ENCODE data around the gene FCRL1.

The FCRL1 gene

DNA sequence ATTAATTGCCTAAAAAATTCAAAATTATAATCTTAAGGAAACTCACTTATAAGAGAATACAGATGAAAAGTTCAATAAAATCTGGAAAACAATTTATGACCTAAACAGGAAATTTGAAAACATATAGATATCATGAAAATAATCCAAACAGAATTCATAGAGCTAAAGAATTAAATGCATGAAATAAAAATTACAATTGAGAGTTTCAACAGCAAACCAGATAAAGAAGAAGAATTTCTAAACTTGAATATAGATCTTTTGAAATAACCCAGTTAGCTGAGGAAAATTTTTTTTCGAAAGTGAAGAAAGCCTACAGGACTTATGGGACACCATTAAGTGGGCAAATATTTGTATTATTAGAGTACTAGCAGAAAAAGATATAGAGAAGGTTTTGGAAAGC lies 6.7 kb downstream of the FCRL1 start:
- DNase-seq = no peak
- intact Hi-C loops (cut with DNase I) = no loop called here

DNA sequence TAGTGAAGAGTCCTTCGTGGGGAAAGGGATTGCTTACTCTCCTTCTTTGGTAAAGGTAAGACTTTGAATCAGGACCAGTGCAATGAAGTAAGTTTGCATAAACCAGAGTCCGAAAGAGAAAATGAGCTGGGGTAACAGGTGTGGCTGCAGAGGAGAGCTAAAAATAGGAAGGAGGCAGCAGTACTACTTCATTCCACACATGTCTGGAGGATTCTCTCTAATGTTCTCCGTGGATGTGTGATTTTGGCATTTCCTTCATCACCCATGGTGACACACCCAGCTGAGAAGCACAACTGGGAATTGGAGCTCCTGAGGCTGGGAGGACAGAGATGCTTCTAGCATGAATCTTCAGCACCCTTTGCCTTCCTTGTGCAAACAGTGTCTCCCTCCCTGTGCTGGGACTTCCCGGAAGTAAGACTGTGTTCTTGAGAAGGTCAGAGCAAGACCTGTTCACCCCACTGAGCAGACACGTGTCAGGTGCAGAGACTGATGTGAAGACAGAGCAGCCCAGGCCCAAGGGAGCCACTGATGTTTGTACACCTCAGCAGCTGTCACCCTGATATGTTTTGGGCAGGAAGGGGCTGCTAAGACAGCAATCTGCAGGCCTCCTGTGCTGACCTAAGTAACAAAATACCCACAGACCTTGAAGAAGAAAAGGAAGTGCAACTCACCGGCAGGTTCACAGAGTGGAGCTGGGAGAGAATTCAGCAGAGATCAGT lies 13.3 kb downstream of the FCRL1 start:
- intact Hi-C loops (cut with DNase I) = no loop called here
- DNase-seq = peak in 1 of 42 donors; percentile 20

DNA sequence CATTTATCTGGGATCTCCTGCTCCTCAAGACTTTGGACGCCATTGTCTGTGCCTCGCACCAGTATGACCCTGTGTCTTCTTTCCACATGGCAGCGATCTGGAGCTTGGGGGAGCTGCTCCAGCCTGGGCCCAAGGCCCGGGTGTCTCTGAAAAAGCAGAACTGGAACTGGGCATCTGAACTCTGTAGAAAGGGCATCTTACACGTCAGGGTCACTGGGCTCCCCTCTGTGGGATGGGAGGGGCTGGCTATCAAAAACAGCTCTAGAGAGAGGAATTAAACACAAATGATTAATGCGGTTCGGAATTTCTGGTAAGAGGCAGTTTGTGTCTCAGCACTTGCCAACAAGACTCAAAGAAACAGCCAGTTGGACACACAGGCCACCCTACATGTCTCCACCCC lies 16.1 kb downstream of the FCRL1 start:
- DNase-seq = peak in 9 of 42 donors; percentile 3 to 25 (median 9)

DNA sequence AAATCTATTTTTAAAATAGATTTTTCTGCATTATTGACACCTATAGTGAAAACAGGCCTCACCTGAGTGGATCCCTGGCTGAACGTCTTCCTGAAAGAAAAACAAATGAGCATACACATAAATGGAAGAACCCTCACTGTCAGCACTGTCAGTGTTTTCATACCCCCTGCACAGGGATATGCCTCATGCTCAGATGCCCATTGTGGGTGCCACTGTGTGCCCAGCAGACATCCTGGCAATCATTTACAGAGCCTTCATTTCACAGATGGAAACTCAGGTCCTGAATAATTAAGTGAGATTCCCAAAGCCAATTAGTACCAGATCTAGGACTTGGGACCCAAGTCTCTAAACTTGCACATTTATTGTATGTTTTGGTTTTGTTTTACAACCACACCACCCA lies 19.9 kb downstream of the FCRL1 start:
- DNase-seq = no peak
- intact Hi-C loops (cut with DNase I) = no loop called here

More for the DNA sequence above, 16.1 kb downstream of the FCRL1 start:
- intact Hi-C loops (cut with DNase I) = no loop called here

DNA sequence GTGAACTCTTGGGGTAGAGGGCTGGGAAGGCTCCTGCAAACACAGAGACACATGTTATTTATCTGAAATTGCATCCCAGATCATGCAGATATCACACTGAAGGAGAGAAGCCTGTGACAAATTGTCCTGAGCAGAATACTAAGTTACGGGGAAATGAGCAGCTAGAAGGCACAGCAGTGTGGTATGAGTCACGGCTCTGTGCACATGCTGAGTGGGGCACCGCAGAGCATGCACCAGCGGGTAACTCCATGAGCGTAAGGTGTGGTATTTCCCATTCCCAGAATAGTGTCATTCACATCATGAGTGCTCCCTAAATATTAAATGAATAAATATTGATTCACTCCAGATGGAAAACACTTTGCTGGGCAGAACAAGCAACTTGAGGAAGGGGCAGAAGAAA lies 21.7 kb downstream of the FCRL1 start:
- intact Hi-C loops (cut with DNase I) = no loop called here

DNA sequence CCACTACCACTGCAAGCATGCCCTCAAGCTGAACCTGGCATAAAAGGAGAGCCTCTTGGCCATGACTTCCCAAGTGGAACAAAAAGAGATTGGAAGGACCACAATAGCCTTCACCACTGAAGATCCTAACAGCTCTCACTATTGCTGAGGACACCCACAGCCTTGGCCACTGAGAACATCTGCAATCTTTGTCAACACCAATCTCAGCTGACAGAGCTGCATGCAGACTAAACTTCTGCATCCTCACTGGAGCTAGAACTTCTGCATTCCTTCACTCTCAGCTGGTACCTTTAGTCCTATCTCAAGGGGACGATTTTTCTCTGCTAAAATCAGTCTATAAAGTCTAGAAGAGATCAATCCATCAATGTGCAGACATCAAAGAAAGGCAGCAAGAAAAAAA lies 34.7 kb downstream of the FCRL1 start:
- no peak for DNase-seq
- intact Hi-C loops (cut with DNase I) = no loop called here

More for the DNA sequence above, 21.7 kb downstream of the FCRL1 start:
- no peak for DNase-seq

DNA sequence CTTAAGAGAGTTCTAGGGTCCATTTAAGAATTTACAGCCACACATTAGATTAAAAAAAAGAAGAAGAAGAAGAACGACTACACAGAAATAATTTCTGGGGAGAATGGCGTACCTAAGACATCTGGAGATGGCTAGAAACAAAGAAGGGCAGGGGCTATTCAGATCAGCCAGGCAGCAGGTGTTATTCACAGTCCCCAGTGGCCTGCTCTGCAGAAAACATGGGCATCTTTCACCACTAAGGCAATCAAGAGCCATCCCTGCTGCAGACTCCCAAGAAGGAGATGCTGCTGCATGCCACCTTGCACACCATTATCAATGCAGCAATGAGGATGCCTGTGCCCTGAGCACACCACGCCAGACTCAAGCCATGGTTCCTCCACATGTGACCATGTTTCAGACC lies 35.1 kb downstream of the FCRL1 start:
- no peak for DNase-seq
- intact Hi-C loops (cut with DNase I) = no loop called here

DNA sequence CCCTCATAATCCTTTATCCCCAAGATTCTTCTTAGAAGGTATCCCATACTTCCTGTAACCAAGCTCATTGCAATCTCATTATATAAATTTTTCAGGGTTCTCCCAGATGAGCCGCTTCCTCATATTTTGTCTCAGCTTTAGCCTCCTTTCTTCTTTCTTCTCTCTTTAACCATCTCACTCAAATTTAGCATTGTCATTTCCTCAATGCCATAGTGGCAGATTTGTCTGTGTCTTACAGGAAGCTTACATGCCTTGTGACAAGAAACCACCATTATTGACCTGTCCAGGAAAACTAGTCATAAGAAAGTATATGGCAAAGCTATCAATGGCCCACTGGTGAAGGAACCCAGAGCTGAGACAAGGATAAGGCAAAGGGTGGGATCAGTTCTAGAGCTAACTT lies 37.0 kb downstream of the FCRL1 start:
- intact Hi-C loops (cut with DNase I) = no loop called here
- no peak for DNase-seq

DNA sequence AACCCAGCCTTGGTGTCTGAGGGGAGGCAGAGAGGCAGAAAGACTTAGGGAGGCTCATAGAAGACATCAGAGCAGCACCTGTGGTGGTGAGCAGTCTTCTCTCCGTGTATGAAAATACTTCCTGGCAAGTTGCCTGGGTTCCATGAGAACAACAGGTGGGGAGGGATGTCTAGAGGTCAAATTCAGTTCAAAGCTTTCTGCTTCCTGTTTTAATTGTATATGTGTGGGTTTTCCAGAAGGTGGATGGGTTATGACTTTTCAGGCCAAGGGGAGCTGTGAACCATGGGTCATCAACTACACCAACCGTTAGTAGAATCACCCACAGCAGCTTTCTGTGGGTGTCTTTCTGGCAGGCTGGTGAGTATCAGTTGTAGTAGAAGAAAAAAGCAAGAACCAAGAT lies 38.9 kb downstream of the FCRL1 start:
- intact Hi-C loops (cut with DNase I) = no loop called here
- no peak for DNase-seq

DNA sequence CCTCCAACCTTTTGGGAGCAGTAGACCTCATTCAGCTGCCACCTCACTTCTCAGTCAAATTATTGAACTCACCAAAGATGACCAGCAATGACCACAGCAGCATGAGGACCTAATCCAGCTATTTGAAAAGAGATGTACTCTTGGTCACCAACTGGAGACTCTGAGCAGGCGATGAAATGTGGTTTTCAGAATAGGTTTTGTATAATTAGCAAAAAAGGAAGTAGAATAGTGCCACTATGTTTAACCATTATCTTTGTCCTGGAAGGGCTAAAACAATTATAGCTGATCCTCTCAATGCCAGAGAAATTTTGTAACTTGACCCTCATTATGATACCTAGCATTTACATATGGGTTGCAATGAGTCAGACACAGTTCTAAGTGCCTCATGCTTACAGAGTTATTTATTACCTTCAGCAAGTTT lies 42.9 kb downstream of the FCRL1 start, which contains the start of gene FCRL2:
Gene FCRL2, minus strand, starts transcription at position 162 of the 421 bp plus-strand sequence. Its CDS starts 59 bp downstream, at position 103.
- no peak for DNase-seq
- intact Hi-C loops (cut with DNase I) = no loop called here

DNA sequence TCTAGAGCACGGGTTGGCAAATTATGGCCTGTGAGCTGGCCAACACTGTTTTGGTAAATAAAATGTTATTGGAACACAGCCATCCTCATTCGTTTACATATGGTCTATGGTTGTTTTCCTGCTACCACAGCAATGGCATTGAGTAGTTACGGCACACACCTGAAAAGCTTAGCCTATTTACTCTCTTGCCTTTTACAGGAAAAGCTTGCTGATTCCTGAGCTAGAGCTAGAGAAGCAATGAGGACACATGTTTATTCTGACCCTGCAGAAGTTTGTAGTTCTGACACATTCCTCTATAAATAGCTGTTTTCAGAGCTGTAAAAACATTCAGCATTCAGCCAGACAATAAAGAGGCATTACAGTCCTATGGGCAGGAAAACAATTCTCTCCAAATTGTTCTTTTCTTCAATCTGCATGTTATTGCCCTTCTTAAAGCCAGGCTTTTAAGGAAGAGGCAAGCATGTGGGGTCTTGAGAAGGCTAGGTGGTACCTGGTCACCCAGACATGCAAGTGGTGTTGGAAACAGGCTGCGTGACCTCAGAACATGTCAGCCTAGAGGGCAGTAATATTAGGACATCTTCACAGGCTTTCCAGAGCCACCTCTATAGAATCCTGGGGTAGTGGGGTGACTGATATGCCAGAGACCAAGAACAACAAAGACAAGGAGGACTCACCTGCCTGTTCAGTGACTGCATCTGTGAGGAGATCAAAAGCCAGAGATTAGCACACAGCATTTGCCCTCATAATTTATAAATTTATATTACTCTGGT lies 44.6 kb downstream of the FCRL1 start:
- DNase-seq = no peak
- intact Hi-C loops (cut with DNase I) = no loop called here

DNA sequence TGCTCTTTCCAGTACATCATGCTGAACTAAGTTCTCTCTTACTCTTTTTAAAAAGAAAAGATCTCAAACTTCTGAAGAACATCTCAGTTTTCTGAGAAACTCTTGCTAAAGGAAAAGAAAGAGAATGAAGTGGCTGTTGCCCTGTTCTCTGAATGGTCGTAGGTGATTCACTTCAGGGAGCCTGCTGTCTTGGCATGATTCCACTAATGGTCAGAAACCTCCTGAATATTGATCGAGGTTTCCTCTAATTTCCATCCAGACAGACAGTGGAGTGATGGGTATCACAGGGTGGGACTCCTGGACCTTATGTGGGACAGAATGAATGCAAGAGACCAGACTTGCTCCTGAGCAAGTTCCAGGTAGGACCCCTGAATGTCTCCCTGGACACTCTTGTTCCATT lies 45.5 kb downstream of the FCRL1 start:
- intact Hi-C loops (cut with DNase I) = no loop called here

DNA sequence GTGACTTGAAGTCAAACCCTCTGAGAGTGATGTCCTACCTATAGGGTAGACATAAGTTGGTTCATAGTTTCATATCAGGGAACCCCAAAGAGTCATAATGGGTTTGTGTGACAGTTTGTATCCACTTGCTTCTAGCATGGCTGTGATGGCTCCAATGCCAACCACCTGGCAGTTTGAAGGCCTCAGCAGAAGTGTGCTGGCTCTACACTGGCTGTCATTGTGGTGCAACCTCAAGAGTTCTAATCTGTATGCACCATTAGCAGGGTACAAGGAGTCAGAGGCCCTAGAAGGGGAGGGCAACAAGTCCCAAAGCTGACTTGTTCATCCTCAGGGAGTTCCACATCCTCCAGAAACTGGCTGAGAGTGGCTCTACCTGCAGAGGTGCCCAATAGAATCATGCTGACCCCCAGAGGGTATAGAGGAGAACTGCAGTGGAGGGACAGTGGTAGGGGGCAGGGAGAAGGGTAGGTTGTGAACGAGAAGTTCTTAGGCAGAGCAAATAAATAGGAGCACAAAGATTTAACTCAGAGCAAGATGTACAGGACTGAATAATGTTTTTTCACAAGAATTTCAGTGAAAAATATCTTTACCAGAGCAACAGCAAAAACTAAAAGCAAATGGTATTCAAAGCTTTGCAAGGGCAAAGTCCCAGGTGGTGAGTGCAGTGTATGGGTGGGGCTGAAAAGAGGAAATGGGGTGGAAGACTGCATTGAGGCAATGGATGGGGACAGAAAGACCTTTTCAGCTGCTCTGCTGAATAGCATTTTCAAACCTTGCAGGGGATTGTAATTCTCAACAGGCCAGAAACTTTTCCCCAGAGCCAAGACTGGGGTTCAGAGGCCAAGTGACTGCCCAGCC lies 46.2 kb downstream of the FCRL1 start:
- intact Hi-C loops (cut with DNase I) = no loop called here
- no peak for DNase-seq

More for the DNA sequence above, 45.5 kb downstream of the FCRL1 start:
- DNase-seq = no peak

DNA sequence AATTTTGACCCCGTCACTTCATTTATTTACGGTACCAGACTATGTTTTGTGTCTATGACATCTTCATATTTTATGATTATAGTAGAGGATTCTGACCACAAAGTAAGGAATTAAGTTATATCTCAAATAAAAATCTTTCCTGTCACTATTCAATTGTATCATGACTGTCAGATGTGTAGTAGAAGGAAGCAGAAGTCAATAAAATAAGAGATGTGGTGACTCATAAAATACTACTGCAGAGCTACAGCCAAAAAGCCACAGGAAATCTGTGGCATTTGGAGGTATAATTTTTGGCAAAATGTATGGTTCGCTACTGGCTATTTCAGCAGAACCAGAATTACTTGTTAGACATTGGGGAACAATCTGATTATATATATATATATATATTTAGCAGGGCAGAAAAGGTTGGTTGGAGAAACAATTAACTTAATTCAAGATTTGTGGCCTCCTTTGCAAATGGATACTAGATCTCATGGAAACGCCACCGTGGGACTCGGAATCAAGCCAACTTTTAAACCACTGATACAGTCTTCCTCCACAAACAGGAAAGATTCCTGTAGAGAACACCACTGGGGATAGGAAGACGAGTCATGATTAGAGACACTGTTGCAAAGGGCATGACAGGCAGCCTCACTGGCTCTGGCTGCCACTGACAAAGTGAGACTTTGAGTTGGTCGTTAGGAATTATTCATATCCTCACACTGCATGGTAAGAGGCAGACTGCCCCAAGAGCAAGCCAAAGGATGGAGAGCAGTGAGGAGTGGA lies 48.1 kb downstream of the FCRL1 start:
- intact Hi-C loops (cut with DNase I) = no loop called here
- no peak for DNase-seq

DNA sequence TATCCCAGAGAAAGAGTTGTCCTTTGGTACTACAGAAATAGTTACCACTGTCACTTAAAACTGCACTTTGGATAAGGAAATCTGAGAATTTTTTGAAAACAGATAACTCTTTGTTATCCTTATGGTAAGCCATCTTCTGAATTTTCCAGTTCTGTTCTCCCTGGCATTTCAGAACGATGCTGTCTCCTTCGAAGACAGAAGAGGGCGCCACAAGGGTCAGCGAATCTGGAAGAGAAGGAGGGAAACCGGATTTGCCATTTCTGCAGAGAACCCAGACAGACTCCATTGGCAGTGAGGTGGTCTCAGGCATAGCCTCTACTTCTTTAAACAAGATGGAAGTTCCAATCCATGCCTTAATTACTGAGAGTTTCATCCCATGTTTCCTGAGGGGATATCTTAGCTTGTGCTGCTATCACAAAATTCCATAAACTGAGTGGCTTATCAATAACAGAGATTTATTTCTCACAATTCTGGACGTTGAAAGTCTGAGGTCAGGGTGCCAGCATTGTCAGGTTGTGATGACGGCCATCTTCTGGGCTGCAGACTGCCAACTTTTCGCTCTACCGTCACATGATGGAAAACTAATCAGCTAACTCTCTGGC lies 49.4 kb downstream of the FCRL1 start:
- intact Hi-C loops (cut with DNase I) = no loop called here
- DNase-seq = no peak

DNA sequence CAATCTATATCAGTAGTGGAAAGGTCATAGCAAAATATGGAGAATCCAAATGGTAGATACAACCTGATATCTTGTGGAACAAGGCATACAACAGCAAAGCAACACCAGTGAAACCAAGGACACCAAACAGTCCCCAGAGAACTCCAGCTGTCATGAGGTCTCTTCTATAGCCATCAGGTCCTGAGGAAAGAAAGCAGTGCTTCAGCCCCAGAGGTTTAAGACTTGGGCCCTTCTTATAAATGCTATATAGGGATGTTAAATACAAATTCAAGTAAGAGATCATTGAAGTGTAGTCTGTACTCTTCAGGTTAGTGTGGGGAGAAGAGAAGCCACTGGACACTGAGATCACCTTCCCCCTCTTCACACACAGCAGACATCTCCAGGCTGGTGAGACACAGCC lies 53.1 kb downstream of the FCRL1 start:
- intact Hi-C loops (cut with DNase I) = no loop called here
- no peak for DNase-seq

DNA sequence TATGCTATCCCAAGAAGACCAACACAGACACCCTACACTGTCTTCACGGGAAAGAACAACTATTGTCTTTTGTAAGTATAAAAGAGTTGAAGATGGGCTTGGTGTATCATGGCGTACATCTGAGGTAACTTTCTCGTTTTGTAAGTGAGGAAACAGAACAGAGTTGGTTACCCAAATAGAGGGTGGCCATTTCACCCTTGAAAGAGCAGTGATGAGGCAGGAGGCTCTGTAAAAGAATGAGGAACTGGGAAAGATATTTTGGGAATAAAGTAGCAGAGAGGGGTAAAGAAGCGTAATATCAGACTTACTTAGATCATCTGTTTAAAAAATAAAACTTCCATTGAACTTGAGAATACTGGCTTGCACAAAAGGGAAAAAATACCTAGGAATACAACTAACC lies 61.9 kb downstream of the FCRL1 start:
- no peak for DNase-seq
- intact Hi-C loops (cut with DNase I) = no loop called here

DNA sequence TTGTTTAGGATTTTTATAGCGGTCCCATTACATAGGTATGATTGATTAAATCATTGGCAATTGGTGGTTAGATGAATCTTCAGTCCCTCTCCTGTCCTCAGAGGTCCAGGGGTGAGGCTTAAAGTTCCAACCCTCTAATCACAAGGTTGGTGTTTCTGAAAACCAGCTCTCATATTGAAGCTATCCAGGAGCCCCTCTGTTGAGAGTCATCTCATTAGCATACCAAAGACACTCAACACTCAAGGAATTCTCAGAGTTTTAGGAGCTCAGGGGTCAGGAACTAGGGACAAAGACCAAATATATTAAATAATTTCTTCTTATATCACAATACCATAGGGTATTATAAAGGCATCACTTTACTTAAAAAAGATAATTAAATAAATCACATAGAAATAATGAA lies 66.3 kb downstream of the FCRL1 start:
- DNase-seq = no peak
- intact Hi-C loops (cut with DNase I) = no loop called here

DNA sequence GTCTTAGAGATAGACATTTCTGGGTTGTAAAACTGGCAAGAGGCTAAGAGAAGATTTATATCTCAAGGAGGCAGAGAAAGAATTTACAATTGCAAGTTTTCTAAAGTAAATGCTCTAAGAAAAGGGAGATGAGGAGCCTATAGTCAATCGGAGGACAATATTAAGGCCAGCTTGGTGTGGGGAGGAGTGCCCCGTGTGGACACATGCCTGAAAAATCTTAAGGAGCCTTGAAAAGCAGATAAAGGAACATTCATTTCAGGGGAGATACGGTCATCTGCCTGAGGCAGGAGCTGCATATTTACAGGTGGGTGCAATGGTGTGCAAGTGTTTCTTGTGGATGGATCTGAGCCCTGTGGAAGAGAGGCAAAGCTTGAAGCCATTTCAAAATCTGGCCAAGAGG lies 68.6 kb downstream of the FCRL1 start:
- no peak for DNase-seq
- intact Hi-C loops (cut with DNase I) = no loop called here

Data from head of caudate nucleus (tissue), 42 donors.